ENCODE measurements around the gene LACC1. TPM values are rescaled to one million over a fixed set of nuclear protein-coding genes. Genes with fewer than 3 reads are reported as not detected.

Gene LACC1
- total and polyA plus RNA-seq, 2 of the 8 experiments (the other 6 are each of a cell fraction or from before 2014, with no cell fraction given), result 0.57 to 3.6 TPM

GRCh38 chr13:43934273-43934672 lies 54.6 kb downstream of the LACC1 start:
- Histone ChIP-seq H4K5ac (ENCODE audit: insufficient read length, low read depth, low read length) (no peak overlapping the region), H2BK5ac (ENCODE audit: low read depth, low read length) (no peak overlapping the region), H2BK120ac (replicated peaks; ENCODE audit: low read depth, low read length) (no peak overlapping the region), H2BK20ac (ENCODE audit: low read length) (no peak overlapping the region), H3K4me3 (ENCODE audit: extremely low read depth in 1 of 4, insufficient read depth in 2 of 4, low read depth in 3 of 4, low read length in 4 of 4) (no peak overlapping the region), H4K8ac (ENCODE audit: extremely low read depth, insufficient read depth, low read length) (no peak overlapping the region), H4K91ac (replicated peaks; ENCODE audit: insufficient read length, low read length) (no peak overlapping the region), H3K9me3 (ENCODE audit: insufficient read depth in 2 of 2, low read depth in 1 of 2, low read length in 1 of 2) (no peaks in the 10 kb centered on the region), H3K56ac (replicated peaks; ENCODE audit: insufficient read length, low read depth, low read length) (no peak overlapping the region), H3K36me3 (ENCODE audit: control insufficient read depth in 2 of 4, insufficient read depth in 4 of 4, low read length in 3 of 4) (no peaks in the 10 kb centered on the region), H3K4me1 (replicated peaks in 1 of 4; ENCODE audit: control insufficient read depth in 3 of 4, insufficient read depth in 4 of 4, low read length in 3 of 4) (no peaks in the 10 kb centered on the region), H4K20me1 (replicated peaks in 1 of 2; ENCODE audit: control insufficient read depth in 1 of 2, insufficient read depth in 2 of 2, low read length in 2 of 2) (no peaks in the 10 kb centered on the region), H2AFZ (ENCODE audit: low read length) (no peak overlapping the region), H3K14ac (ENCODE audit: insufficient read length) (no peak overlapping the region), H3K79me2 (ENCODE audit: control insufficient read depth in 1 of 2, insufficient read depth in 2 of 2, low read length in 2 of 2) (no peaks in the 10 kb centered on the region), H3K23me2 (ENCODE audit: low read depth, low read length) (no peaks in the 10 kb centered on the region), H3K4ac (replicated peaks; ENCODE audit: insufficient read length, low read depth, low read length) (no peak overlapping the region), H3K79me1 (ENCODE audit: low read depth, low read length) (no peaks in the 10 kb centered on the region), H2BK12ac (ENCODE audit: low read depth, low read length) (no peak overlapping the region), H3K27ac (ENCODE audit: low read depth, low read length) (no peak overlapping the region), H3K4me2 (ENCODE audit: insufficient read depth in 1 of 2, low read depth in 2 of 2, low read length in 2 of 2) (no peak overlapping the region), H2BK15ac (ENCODE audit: low read length) (no peak overlapping the region), H3K23ac (ENCODE audit: insufficient read length) (no peak overlapping the region), H2AK5ac (ENCODE audit: low read depth, low read length) (no peak overlapping the region), H3K27me3 (replicated peaks in 1 of 4; ENCODE audit: control insufficient read depth in 3 of 4, extremely low read depth in 1 of 4, insufficient read depth in 3 of 4, low read length in 3 of 4) (no peaks in the 10 kb centered on the region), H3K9ac (replicated peaks in 1 of 4; ENCODE audit: extremely low read depth in 1 of 4, low read depth in 3 of 4, low read length in 3 of 4) (no peak overlapping the region), H3K18ac (ENCODE audit: extremely low read depth, low read length) (no peak overlapping the region)
- DNase-seq (ENCODE audit: low read depth in 1 of 2, low spot score in 2 of 2) (no peak), FAIRE-seq (no peak)
- TF ChIP-seq, protein P1, sequence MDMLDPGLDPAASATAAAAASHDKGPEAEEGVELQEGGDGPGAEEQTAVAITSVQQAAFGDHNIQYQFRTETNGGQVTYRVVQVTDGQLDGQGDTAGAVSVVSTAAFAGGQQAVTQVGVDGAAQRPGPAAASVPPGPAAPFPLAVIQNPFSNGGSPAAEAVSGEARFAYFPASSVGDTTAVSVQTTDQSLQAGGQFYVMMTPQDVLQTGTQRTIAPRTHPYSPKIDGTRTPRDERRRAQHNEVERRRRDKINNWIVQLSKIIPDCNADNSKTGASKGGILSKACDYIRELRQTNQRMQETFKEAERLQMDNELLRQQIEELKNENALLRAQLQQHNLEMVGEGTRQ (IDR thresholded peaks at IDR 0.05; ENCODE audit: low read length), result no peak
- POLR2A ChIA-PET (ENCODE audit: partially characterized antibody), result no interaction called here
- CTCF ChIA-PET (ENCODE audit: partially characterized antibody), result no interaction called here
